Embryonic facial prominence (tissue), 1 donor: ENCODE results near the gene HS6ST2.
"Not testable (repeated sequence)": the region's sequence is repeated elsewhere in the genome, so short reads cannot be mapped to it uniquely, and the experiment has no call there.

Experiments used
- DNase-seq: peaks from one replicate; pipeline ENCODE4 v3.0.0-alpha.2; 2016; ENCODE audit errors: extremely low spot score

Gene HS6ST2

DNA sequence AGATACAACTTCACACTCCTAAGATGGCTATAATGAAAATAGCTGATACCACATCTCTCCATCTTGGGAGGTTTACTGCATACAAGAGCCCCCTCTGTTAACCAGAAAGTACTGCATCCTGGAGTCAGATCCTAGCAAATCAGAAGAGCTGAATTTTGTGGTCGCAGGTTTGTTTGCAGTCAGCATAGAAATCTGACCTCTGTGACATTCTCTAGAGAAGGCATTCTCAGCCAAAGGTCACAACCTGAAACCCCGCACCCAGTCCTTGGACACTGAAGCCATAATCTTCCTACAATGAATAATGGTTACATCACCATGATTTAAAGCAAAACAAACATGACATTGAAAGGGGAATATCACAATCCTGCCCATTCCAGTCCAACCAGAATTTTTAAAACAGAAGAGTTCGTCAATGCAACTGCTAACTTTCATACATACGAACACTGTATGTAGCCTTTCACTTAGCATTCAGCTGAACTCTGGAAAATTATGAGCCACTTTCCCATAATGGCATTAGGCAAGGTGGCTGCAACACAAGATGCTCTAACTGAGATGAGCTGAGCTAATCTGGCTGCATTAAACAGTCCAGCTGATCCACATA, 17.6 kb downstream of the HS6ST2 start:
- peak; percentile 5 for DNase-seq

DNA sequence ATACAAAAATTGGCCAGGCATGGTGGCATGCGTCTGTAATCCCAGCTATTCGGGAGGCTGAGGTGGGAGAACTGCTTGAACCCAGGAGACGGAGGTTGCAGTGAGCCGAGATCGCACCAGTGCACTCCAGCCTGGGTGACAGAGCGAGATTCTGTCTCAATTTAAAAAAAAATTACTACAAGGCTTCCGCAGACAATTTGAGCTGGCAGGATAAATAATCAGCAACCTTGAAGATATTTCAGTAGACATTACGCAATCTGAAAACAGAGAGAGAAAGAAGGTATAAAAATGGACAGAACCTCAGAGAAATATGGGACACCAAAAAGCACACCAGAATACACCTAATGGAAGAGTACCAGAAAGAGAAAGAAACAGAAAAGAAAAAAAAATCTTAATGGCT, 25.3 kb downstream of the HS6ST2 start:
- DNase-seq: no peak

DNA sequence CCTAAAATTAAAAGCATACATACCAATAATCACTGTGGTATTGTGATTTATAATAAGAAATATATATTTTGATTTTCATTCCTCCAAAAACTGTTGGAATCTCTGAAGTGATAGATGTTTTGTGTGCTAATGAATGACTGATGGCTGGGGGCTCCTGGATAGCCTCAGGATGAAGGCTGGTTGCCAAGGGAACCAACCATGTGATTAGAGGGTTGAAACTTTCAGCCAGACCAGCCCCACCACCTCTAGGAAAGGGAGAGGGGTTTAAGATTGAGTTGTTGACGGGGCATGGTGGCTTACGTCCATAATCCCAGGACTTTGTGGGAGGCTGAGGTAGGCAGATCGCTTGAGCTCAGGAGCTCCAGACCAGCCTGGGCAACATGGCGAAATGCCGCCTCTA, 34.0 kb downstream of the HS6ST2 start:
- DNase-seq: no peak

DNA sequence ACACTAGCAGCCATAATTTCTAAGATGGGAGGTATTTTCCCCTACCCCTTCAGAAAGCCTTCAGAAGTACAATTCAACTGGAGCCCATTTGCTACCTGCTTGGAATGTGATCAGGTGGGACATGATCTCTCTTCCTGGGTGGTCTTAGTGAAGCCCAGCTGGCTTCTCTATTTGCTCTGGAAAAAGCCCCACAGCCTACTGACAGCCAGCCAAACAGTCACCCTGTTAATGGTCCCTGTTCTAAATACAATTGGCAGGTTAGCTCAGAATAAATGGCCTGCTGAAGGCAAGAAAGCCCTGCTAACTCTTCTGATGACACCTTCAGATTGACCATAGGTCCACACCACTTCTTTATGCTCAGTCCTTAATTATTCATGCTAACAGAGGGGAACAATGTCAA, 39.9 kb downstream of the HS6ST2 start:
- no peak for DNase-seq

DNA sequence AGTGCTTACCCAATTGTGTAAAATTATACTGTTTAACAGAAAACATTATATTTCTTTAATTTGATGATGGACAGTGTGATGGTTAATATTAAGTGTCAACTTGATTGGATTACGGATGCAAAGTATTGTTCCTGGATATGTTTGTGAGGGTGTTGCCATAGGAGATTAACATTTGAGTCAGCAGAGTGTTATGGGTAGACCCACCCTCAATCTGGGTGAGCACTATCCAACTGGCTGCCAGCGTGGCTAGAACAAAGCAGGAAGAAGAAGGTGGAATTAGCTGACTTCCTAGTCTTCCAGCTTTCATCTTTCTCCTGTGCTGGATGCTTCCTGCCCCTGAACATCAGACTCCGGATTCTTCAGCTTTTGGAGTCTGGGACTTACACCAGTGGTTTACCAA, 42.1 kb downstream of the HS6ST2 start:
- no peak for DNase-seq

DNA sequence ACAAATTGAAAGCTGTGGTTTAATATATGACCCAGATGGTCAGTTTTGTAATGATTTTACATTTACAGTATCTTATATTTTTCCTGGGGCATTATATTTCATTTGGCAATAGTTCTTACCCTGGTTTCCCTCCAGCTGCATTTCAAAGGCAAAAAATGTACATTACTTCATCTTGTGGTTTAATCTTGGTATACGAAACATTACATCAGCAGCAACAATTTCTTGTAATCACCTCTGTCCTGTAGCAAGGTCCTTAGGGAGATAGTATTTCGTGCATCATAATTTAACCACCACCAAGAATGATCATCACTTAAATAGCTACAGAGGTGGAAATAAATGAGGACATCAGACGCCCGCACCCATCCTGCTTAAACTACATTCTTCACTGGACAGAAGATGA, 48.8 kb downstream of the HS6ST2 start:
- no peak for DNase-seq

DNA sequence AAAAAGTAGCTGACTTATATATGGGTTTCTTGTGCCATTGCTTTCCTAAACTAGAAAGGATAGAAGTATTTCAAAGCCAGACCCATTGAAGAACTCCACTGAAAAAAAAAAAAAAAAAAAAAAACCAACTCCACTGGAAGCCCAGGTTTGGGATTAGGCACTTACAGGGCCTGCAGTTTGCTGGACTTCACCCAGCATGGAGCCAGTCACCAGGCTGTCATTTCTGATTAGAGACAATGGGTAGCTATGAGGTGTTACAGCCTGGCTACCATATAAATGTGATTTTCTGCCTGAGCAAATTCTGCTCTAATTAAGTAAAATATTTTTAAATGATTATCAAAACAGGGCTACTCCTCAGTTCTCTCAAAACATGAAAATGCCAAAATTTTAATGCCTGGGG, 49.5 kb downstream of the HS6ST2 start:
- no peak for DNase-seq

DNA sequence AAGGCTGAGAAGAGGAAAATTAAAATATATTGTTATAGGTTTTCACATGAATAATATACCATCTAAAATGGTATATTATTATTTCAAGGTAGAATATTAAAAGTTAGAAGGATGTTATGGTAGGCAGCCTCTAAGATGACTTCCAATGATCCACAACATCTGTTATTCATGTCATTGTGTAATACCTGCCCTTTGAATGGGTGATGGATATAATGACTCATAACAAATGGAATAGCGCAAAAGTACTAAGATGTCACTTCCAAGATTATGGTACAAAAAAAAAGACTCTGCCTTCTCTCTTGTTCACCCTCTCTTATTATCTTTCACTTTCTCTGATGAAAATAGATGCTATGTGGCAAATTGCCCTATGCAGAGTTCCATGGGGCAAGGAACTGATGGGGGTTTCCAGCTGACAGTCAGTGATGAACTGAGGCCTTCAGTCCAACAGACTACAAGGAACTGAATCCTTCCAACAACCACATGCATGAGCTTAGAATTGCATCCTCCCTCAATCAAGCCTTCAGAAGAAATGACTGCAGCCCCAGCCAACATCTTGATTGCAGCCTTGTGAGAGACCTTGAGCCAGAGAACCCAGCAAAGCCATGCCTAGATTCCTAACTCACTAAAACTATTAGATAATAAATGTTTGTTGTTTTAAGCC, 57.7 kb downstream of the HS6ST2 start:
- no peak for DNase-seq

DNA sequence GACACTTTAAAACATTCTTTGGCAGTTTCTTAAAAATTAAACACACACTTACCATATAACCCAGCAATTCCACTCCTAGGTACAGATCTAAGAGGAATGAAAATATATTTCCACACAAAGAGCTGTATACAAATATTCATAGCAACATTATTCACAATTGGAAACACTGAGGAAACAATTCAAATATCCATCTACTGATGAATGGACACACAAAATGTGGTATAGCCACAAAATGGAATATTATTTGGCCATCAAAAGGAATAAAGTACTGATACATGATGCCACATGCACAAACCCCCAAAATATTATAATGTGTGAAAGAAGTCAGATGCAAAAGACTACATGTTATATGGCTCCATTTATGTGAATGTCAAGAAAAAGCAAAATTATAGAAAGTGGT, 70.9 kb downstream of the HS6ST2 start:
- DNase-seq: no peak

DNA sequence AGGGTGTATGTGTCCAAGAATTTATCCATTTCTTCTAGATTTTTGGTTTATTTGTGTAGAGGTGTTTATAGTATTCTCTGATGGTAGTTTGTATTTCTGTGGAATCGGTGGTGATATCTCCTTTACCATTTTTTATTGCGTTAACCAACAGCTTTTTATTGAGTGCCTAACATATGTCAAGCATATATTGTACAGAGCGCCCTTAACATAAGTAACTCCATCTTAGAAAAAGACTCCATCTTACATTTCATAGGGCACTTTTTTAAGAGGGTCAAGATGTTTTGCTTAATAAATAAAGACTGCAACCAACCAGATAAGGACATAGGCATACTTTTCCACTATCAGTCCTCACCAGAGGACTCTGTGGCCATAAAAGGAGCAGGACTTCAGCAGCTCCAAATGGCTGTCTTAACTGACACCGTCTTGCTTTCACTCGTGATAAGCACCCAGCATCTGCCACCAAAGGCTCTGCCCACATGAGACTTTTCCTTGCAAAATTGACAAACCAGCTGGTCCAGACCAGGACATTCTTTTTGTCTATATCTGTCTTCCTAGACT, 75.0 kb downstream of the HS6ST2 start:
- DNase-seq: no peak

DNA sequence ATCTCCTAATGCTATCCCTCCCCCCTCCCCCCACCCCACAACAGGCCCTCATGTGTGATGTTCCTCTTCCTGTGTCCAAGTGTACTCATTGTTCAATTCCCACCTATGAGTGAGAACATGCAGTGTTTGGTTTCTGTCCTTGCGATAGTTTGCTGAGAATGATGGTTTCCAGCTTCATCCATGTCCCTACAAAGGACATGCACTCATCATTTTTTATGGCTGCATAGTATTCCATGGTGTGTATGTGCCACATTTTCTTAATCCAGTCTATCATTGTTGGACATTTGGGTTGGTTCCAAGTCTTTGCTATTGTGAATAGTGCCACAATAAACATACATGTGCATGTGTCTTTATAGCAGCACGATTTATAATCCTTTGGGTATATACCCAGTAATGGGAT, 77.7 kb downstream of the HS6ST2 start:
- DNase-seq: not testable (repeated sequence)

DNA sequence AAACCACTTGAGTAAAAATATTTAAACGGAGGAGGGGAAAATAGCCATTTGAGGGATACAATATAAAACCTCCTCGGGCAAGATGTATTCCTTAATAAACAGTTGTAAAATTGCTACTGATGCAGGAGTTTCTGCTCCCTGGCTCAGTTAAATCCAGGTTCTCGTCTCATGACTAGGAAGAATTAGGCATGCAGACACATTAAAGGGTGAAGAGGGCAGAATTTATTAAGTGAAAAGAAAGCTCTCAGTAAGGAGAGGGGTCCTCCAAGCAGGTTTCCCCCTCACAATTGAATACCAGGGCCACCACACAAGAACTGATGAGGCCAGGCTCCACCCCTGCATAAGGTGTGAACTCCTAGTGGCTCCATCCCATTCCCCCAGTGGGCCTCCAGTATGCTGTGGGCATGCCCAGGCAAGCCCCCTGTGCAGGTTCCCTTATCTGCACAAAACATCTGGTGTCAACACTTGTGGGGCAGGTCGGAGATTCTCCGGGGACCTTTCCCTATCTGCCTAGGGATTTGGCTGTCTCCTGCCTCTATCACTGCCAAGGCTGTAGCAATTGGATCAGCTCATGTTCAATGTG, 80.4 kb downstream of the HS6ST2 start:
- no peak for DNase-seq

DNA sequence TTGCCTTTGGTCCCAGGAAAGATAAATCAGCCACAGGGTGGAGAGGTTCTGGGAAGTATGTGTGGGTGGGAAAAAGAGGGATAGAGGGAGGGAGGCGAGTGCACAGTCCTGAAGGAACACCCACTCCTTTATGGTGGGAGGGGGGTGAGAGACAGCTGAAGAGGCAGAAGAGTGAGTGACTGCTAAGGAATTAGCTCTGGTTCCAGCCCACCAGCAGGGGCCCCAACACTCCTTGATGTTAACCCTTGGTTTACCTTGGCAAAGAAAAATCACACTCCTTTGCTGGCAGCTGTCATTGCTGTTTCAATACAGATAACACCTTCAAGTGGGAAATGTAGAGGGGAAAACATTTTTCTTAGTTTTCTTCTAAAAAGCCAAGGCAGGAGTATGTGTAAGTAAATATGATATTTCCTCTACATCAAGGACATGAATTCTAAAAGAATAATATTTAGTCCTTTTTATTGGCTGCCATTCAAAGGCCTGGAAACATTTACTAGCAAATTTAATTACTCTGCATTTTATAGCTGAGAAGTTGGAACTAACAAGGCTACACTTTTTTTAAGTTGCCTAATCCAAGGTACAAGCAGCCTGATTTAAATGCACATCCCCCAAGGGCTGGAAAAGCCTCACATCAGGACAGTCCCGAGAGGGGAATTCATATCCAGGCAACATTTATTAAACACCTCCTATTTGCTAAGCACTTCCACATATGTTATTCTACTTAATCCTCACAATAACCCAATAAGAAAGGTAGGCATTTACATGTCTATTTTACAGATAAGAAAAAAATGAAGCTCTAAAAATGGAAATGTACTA, 81.7 kb downstream of the HS6ST2 start:
- no peak for DNase-seq

DNA sequence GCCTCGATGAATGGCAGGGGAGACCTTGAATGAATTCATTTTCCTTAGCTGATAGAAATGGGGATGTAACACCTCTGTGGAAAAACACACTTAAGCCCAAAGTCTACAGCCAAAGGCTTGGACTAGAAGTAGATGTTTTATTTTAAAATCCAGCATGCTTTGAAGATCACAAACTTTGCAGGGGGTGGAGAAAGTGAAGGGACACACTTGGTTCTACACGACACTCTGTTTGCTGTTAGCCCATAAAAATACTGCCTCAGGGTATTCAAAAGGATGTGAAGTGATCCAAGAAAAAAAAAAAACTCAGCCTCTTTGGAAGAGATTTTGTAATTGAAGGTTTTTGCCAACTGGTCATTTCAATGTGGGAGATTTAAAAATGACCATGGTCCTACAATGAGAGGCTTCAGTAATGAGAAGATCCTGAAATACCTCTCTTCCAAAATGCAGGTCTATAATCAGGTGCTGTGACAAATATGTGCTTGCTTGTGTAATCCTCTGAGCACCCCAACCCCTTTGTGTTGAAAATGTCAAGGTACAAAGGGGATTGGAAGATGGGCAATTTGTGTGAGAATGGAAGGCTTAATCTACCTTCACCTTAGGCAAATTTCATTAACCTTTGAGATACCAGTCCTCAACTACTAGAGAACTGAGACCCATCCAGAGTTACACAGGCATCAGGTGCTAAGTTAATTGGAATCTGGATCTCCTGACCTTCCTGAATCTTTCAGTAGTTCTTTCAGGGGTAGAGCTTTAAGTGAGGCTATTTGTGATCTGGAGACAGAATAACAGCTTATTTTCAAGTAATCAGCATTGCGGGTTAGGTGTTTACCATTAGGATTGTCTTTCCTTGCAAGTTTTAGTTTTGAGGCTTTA, 82.5 kb downstream of the HS6ST2 start:
- no peak for DNase-seq

DNA sequence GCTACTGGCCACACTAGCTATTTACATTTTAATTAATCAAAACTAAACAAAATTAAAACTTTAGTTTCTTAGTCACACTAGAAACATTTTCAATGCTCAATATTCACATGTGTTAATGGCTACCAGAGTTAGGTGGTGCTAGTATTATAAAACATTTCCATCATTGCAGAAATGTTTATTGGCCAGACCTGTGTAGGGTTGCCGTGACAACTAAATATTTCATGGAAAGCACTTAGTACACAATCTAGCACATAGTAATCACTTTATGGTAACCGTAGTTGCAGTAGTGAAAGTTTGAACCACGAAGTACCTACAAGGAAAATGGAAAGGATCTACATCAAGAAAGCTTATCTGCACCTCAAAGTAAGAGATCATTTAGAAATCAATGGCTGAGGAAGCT, 95.9 kb downstream of the HS6ST2 start:
- no peak for DNase-seq

DNA sequence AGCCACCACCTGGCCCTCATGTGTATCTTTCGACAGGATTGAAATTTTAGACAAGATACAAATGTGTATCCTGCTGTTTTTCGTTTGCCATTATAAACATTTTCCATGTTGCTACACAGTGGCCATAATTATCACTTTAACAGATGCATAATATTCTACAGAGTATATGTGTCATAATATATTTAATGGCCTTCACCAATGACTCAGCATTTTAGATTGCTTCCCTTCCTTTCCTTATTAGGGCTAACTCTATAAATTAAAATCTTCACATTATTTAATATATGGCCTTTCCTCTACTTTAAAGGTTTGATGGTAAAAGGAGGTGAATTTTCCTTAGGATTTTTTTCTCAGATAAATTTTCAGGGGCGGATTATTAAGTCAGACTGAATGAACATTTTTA, 97.4 kb downstream of the HS6ST2 start:
- no peak for DNase-seq

DNA sequence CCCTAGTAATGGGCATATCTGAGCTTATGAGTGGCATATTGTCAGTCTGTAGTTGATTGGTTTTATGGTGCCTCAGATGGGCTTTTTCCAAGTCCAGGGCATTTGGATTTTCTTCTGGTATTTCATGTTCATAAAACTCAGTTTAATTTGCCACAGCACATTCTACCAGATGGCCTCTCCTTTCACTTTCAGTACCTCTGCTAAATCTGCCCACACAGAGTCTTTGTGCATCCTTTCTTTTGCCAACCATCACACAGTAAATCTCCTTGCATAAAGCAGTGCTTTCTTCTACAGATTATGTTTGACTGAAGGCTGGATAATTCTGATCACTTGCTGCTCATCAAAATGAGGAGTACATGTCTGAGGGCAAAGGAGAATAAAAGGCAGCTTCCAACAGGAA, 98.2 kb downstream of the HS6ST2 start:
- DNase-seq: no peak

DNA sequence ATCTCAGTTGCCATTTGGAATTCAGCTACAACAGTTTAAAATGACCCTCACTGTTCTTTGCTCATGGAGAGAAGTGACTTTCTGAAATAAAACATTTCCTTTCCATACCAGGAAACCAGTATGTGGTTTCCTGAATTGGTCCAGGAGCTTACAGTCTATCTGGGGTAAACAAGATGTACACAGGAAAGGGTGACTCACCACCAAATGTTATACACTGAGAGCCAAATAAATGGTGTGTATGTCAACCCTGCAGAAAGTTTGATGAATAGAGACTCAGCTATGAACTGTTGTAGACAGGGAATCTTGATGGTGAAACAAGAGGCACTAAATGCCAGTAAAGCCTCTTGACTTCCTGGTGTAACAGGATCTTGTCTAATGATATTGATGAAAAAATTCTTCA, 100.4 kb downstream of the HS6ST2 start:
- no peak for DNase-seq

DNA sequence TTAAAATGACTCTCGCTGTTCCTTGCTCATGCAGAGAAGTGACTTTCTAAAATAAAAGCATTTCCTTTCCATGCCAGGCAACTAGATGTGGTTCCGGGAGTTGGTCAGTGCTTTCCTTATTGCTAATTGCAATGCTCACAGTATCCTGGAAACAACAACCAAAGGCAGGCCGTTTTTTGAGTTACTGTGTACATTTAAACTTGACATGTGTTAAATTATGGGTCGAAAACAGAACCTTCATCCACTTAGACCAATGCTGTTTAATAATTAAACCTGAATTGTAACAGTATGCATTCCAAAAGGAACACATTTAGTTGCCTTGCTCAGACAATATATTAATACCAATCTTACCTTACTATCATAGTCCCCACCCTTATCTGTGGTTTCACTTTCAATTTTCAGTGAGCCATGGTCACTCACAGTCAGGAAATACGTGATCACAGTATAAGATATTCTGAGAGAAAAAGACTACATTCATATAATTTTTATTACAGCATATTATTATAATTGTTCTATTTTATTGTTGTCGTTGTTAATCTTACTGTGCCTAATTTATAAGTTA, 102.6 kb downstream of the HS6ST2 start:
- DNase-seq: no peak

DNA sequence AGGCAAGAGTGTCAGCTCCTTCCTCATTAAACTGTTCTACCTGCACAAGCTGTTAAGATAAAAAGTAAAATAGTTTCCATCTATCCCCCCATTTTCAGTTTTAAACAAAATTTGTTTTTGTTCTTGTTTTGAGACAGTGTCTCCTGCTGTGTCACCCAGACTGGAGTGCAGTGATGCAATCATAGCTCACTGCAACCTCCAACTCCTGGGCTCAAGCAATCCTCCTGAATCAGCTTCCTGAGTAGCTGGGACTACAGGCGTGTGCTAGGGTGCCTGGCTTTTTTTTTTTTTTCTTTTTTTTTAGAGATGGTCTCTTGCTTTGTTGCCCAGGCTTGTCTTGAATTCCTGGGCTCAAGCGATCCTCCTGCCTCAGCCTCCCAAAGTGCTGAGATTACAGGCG, 105.4 kb downstream of the HS6ST2 start:
- DNase-seq: no peak

DNA sequence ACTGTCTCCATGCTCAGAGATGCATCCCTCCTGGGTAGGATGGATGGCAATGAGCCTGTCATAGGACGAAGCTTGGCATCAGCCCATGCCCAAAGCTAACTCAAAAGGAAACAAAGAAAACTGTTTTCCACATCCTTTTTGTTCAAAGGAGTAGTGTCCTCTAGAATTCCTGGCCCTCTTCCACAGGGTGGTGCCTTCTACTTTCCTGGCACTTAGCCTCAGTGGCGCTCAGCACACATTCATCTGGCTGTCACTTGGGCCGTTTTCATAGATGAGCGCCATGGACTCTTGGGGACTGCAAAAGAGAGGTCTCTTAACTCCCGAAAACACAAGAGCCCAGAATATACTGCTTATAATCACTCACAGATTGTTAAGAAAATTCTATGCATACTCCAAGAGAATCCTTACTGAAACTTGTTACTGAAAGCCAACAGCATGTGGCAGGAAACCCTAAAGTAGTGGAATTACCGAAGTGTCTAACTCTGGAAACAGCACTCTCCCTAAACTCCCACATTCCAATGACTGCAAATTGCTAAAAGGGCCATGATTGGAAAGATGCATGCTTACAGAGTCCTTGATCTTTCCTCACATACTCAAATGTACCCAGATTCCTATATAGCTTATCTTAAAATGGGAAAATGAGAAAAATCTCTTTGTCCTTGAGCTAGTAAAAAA, 110.0 kb downstream of the HS6ST2 start:
- DNase-seq: no peak
